GM19468 (cell line): Measurements from ENCODE around the gene NME2.
"Not testable (repeated sequence)": the region's sequence is repeated elsewhere in the genome, so short reads cannot be mapped to it uniquely, and the experiment has no call there.

Experiments used
- ATAC-seq: cut with Tn5 transposase; IDR thresholded peaks from one replicate; pipeline ENCODE4 v1.9.1; 2021; ENCODE audit warnings: mild to moderate bottlenecking, moderate library complexity, moderate number of reproducible peaks; ENCODE audit not compliant: unreplicated experiment; ENCODE audit errors: extremely low read depth

The NME2 gene

GRCh38 chr17:51150932-51151331 is 15.3 kb upstream of the NME2 start:
- no peak for ATAC-seq

DNA sequence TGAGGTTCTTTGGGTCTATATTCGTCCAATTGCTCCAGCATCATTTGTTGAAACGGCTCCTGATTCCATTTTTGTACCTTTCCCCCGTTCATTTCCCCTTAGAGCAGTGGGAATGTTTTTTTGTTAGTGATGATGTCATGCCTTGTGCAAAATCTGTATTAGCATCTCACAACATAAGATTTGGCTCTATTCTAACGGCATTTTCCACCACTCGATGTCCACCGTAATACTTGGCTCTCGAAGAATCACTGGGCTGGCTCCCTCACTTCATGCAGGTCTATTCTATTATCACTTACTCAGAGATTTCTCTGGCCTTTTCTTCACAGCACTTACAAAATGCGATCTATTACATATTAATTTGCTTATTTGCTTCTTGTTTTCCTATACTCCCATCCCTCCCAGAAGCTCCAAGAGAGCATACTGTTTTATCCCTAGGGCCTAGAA is 13.4 kb upstream of the NME2 start:
- no peak for ATAC-seq

- ATAC-seq, result peak; percentile 87
These were observed 12.8 kb upstream of the NME2 start, which contains the start of gene NME1 for GRCh38 chr17:51153210-51154072. Gene NME1 (plus strand): TSS chr17:51153559. CDS start chr17:51155655, 2,096 bp downstream.

- ATAC-seq, result no peak
These were observed 12.0 kb upstream of the NME2 start for GRCh38 chr17:51154176-51154575.

DNA sequence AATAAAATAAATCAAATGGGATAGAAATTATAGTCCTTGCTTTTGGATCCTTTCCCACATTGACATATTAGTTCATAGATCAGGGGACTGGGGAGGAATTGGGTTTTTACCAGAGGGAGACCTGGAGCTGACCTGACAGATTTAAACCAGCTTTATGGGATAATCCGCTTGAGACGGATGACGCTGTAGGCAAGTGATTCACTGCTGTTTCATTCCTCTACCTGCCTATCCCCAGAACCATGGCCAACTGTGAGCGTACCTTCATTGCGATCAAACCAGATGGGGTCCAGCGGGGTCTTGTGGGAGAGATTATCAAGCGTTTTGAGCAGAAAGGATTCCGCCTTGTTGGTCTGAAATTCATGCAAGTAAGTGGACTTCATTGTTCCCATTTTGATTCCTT is 10.8 kb upstream of the NME2 start:
- no peak for ATAC-seq

- no peak for ATAC-seq
These were observed 6.6 kb upstream of the NME2 start for GRCh38 chr17:51159604-51160003.

GRCh38 chr17:51161541-51161940 is 4.7 kb upstream of the NME2 start:
- ATAC-seq, result no peak

DNA sequence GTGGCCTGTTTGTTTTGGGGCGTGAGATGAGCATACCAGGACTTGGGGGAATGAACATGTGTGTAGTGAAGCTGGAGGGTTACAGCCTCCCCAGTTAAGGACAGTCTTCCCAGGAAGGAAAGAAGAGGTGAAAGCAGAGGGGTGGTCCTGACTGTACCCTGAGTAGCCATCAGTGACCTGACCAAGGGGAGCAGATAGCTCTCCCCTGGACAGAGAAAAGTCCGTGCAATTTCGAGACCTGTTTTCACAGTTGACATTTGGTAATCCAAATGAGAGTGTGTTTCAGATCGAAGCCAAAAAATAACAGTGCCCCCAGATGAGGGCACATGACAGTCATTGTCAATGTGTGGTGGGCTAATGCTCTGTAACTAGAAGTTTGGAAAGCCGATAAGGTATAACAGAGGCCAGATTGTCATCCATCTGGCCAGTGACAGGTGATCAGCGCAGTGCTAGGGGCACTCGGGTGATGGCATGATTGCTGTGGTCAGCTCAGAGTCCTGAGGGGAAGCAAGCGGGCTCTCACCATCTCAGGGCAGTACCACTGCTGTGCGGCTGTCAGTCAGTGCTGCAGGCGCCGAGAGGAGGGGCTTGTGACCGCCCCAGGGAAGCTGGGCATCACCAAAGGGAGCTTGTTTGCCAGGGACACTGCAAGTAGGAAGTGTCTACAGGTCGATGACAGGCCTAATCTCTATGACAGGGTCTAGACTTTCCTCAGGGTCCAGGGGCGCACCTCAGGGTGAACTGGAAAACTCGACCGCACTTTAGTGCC is 1.1 kb upstream of the NME2 start:
- ATAC-seq, result no peak

DNA sequence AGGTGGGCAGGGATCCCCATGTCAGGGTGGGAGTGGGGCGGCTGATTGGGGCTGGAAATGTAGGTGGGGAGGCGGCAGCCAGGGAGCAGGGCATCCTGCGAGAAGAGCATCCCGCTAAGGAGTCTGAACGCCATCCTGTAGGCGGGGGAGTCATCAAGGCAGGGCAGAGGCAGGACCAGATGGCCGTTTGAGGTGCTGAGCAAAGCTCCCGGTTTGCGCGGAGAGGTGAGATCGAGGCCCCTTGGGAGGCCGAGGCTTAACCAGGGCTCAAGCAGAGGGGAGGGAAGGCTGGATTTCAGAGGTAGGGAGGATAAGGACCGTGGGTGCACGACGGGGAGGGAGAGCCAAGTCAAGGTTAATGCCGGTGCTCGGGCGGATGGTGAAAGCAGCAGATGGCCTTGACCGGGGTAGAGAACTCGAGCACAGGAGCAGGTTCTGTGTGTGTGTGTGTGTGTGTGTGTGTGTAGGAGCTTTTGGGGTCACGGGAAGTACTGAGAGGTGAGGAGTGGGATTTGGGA is 472 bp upstream of the NME2 start:
- ATAC-seq, result no peak

DNA sequence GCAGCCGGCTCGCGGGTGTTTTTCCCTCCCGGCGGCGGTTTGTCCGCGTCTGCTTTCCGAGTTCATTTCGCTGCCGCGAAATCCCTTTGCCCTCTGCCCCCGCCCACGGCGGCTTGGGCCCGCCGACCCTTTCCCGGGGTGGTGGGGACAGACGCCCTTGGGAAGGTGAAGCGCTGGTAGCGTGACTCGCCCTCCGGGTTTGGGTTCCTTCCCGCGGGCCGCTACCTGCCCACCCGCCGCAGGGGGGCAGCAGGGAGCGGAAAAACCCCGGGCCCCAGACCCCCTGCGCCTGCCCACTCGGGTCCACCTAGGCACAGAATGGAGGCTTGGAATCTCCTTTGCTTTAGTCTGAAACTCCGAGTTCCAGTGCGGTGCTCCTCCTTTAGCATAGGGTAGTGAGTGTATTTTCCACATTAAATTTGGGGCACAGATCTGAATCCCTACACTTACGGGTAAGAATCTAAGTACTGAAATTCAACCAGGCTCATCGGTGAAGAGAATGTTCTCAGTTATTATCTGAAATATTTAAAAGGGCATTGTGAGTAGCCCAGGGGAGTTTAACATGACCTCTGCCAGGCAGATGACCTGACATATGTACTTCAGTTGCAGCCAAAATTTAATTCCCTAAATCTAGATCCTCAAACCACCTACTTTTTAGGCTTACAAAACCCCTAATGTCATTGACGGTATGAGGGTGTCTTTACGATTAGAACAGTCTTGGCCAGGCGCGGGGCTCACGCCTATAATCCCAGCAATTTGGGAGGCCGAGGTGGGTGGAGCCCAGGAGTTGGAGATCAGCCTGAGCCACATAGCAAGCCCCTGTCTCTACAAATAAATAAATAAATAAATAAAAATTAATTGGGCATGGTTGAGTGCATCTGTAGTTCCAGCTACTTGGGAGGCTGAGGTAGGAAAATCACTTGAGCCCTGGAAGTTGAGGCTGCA is 1.0 kb downstream of the NME2 start:
- ATAC-seq, result no peak

DNA sequence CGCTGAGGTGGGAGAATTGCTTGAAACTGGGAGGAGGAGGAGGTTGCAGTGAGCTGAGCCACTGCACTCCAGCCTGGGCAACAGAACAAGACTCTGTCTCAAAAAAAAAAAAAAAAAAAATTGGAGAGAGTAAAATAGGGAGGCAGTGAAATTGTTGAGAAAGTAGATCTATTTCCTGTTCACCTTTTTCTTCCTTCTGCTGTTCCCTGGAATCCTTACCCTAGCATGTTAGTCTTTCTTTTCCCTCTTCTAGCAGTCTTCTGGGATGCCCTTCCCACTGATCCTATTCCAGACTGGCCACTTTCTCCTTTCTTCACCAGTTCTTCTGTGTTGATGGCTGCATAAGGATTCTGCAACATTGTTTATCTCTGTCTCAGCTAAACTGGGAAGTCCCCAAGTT is 3.1 kb downstream of the NME2 start:
- ATAC-seq, result no peak

DNA sequence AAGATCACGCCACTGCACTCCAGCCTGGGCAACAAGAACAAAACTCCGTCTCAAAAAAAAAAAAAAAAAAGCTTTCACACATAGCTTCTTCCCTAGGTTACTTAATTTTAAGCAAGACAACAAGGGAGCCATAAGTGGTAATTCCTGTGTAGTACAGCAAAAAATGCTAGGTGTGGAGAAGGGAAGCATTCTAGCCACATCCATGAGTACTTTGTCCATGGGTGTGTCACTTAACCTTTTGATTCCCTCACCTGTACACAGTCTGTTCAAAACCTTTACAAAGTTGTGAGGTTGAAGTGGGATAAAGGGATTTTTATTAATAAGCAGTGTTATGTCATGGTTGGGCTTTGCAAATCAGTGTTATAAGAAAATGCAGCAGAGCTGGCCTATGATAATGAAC is 4.5 kb downstream of the NME2 start:
- no peak for ATAC-seq

DNA sequence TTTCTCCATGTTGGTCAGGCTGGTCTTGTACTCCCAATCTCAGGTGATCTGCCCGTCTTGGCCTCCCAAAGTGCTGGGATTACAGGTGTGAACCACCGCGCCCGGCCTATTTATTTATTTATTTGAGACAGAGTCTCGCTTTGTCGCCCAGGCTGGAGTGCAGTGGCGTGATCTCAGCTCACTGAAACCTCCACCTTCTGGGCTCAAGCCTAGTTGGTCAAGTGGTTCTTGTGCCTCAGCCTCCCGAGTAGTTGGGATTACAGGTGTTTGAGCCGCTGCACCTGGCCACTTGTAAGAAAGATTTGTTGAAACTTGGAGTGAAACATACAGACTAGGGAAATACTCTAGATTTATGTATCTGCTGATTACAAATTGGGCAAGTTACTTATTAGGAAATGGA is 5.8 kb downstream of the NME2 start:
- not testable (repeated sequence) for ATAC-seq

DNA sequence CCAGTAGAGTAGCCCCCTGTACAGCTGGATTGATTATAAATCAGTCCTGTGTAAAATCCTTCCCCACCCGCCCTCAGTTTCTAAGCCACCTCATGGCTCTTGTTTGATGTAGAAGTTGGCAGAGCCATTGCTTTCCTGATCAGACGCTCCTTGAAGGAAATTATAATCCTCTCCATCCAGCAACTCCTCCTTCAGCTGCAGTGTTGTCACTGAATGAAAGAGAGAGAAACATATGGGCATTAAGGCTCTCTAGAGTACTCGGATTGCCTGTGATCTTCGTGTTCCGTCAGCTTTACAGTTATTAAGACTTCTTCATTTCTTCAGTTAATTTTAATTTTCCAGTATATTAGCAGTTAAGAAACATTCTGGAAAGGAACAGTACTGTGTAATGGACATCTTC is 14.3 kb downstream of the NME2 start:
- no peak for ATAC-seq

- no peak for ATAC-seq
These were observed 17.9 kb downstream of the NME2 start for GRCh38 chr17:51184124-51184523.

GRCh38 chr17:51185763-51186332 is 19.6 kb downstream of the NME2 start:
- no peak for ATAC-seq

- no peak for ATAC-seq
These were observed 22.1 kb downstream of the NME2 start for GRCh38 chr17:51188271-51188833.

DNA sequence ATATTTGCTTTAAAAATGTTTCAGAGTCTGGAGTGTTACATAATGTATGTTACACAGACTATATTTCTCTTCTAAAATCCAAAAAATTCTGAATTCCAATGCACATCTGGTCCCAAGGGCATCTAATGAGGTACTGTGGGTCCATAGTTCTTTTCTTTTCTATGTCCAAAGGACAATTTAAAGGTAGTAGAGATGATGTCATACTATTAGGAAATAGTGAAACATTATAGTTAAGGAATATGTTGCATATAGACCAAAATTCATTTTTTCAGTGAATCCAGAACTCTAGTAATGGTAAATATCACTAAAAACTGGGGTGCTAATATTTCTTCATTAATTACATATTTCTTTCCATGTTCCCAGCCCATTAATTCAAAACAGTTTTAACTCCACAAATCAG is 23.0 kb downstream of the NME2 start:
- ATAC-seq, result no peak

DNA sequence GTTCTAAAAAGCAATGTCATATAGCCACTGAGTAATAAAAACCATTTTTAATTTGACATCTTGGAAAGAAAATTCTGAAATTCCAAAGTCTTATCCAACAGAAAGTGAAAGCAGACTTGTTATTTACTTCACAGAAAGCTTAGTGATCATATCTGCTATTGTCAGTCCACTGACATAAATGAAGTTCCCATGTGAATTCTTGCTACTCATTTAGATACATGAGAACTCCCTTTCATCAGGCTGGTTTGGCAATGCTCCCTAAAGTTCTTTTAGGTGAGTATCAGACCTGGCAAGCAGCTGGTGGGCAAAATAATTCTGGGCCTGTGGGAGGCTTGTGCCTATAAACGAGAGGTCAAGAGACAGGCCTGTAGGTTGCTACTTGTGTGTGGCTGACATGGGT is 23.4 kb downstream of the NME2 start:
- ATAC-seq, result no peak
